ENCODE results near the gene SERPINB2.

GRCh38 chr18:63879709-63880108 lies 7.8 kb upstream of the SERPINB2 start:
- no peak for TF ChIP-seq POLR2A (IDR thresholded peaks at IDR 0.05)
- TF ChIP-seq, protein P1, sequence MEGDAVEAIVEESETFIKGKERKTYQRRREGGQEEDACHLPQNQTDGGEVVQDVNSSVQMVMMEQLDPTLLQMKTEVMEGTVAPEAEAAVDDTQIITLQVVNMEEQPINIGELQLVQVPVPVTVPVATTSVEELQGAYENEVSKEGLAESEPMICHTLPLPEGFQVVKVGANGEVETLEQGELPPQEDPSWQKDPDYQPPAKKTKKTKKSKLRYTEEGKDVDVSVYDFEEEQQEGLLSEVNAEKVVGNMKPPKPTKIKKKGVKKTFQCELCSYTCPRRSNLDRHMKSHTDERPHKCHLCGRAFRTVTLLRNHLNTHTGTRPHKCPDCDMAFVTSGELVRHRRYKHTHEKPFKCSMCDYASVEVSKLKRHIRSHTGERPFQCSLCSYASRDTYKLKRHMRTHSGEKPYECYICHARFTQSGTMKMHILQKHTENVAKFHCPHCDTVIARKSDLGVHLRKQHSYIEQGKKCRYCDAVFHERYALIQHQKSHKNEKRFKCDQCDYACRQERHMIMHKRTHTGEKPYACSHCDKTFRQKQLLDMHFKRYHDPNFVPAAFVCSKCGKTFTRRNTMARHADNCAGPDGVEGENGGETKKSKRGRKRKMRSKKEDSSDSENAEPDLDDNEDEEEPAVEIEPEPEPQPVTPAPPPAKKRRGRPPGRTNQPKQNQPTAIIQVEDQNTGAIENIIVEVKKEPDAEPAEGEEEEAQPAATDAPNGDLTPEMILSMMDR (IDR thresholded peaks at IDR 0.05): no peak
- no peak for TF ChIP-seq POLR2AphosphoS5 (IDR thresholded peaks at IDR 0.05)
- TF ChIP-seq EP300 (IDR thresholded peaks at IDR 0.05): no peak

Measured in suprapubic skin (tissue), 4 donors.